TTC549 (cell line): ENCODE results near the gene PTPRN2.

ENCODE experiments used
- FAIRE-seq: peaks from 2 replicates; lab custom pipeline; 2012; peaks lifted over from hg19 to GRCh38; lab: Jason Lieb, UNC

PTPRN2 gene

GRCh38 chr7:157559596-157560257, 1027.9 kb downstream of the PTPRN2 start:
- no peak for FAIRE-seq

GRCh38 chr7:157558875-157559595, 1028.6 kb downstream of the PTPRN2 start:
- FAIRE-seq: no peak

GRCh38 chr7:157558516-157558874, 1029.1 kb downstream of the PTPRN2 start:
- FAIRE-seq: no peak

- FAIRE-seq: no peak
Observed at GRCh38 chr7:157558061-157558460, 1029.6 kb downstream of the PTPRN2 start.

GRCh38 chr7:157557263-157557662, 1030.4 kb downstream of the PTPRN2 start:
- no peak for FAIRE-seq

GRCh38 chr7:157556642-157556944, 1031.0 kb downstream of the PTPRN2 start:
- no peak for FAIRE-seq

- no peak for FAIRE-seq
Observed at GRCh38 chr7:157555944-157556641, 1031.5 kb downstream of the PTPRN2 start.

GRCh38 chr7:157555313-157555712, 1032.3 kb downstream of the PTPRN2 start:
- FAIRE-seq: no peak

GRCh38 chr7:157554393-157555238, 1033.0 kb downstream of the PTPRN2 start:
- FAIRE-seq: no peak

GRCh38 chr7:157553256-157553655, 1034.4 kb downstream of the PTPRN2 start:
- FAIRE-seq: no peak

GRCh38 chr7:157552295-157552993, 1035.2 kb downstream of the PTPRN2 start:
- no peak for FAIRE-seq

GRCh38 chr7:157551325-157552070, 1036.1 kb downstream of the PTPRN2 start:
- no peak for FAIRE-seq

- FAIRE-seq: no peak
Observed at GRCh38 chr7:157550300-157551275, 1037.0 kb downstream of the PTPRN2 start.

- no peak for FAIRE-seq
Observed at GRCh38 chr7:157549612-157550299, 1037.9 kb downstream of the PTPRN2 start.

GRCh38 chr7:157548691-157549303, 1038.8 kb downstream of the PTPRN2 start:
- no peak for FAIRE-seq

- FAIRE-seq: no peak
Observed at GRCh38 chr7:157547611-157548010, 1040.0 kb downstream of the PTPRN2 start.

GRCh38 chr7:157547102-157547501, 1040.5 kb downstream of the PTPRN2 start:
- FAIRE-seq: no peak

- FAIRE-seq: no peak
Observed at GRCh38 chr7:157545681-157546060, 1042.0 kb downstream of the PTPRN2 start.
